ENCODE results near the gene PROM1.

The PROM1 gene

GRCh38 chr4:15938640-15939039 lies 145.2 kb downstream of the PROM1 start, which contains the start of gene FGFBP1:
Gene FGFBP1, minus strand, starts transcription at chr4:15938740. Its CDS starts 2,108 bp downstream, at chr4:15936632.
- Histone ChIP-seq H4K20me1 (ENCODE audit: insufficient read depth, low read length) (no peaks in the 10 kb centered on the region), H3K36me3 (ENCODE audit: insufficient read depth, low read length) (no peaks in the 10 kb centered on the region), H3K27ac (ENCODE audit: low read depth, low read length, poor library complexity, severe bottlenecking) (no peak within 1 kb of the TSS), H3K27me3 (ENCODE audit: insufficient read depth, low read length) (no peaks in the 10 kb centered on the region), H3K9me3 (ENCODE audit: low read length) (no peaks in the 10 kb centered on the region), H3K4me2 (ENCODE audit: low read length) (no peak within 1 kb of the TSS), H3K4me1 (ENCODE audit: insufficient read depth, low read length, severe bottlenecking) (no peaks in the 10 kb centered on the region), H3K4me3 (ENCODE audit: low read depth, low read length, poor library complexity, severe bottlenecking) (no peak within 1 kb of the TSS), H3K9ac (ENCODE audit: low read length) (no peak within 1 kb of the TSS), H2AFZ (ENCODE audit: low read length) (no peak within 1 kb of the TSS), H3K9me2 (ENCODE audit: low read depth, low read length) (no peaks in the 10 kb centered on the region), H3F3A (ENCODE audit: insufficient read depth, low read length) (no peaks in the 10 kb centered on the region), H3K79me2 (ENCODE audit: insufficient read depth, low read length) (no peaks in the 10 kb centered on the region)
- no peak for TF ChIP-seq EZH2 (IDR thresholded peaks at IDR 0.05; ENCODE audit: borderline replicate concordance, low read length)
- no peak for TF ChIP-seq CTCF (IDR thresholded peaks at IDR 0.05; ENCODE audit: low read length)

- H3K9me3 ChIP-seq (ENCODE audit: low read length): no peaks in the 10 kb centered on the region
- no peaks in the 10 kb centered on the region for H3K27me3 ChIP-seq (ENCODE audit: insufficient read depth, low read length)
- H3K4me3 ChIP-seq (ENCODE audit: low read depth, low read length, poor library complexity, severe bottlenecking): no peak overlapping the region
- no peaks in the 10 kb centered on the region for H3K79me2 ChIP-seq (ENCODE audit: insufficient read depth, low read length)
- no peaks in the 10 kb centered on the region for H3F3A ChIP-seq (ENCODE audit: insufficient read depth, low read length)
- H4K20me1 ChIP-seq (ENCODE audit: insufficient read depth, low read length): no peaks in the 10 kb centered on the region
- no peak overlapping the region for H2AFZ ChIP-seq (ENCODE audit: low read length)
- no peaks in the 10 kb centered on the region for H3K36me3 ChIP-seq (ENCODE audit: insufficient read depth, low read length)
- H3K9ac ChIP-seq (ENCODE audit: low read length): no peak overlapping the region
- no peak overlapping the region for H3K27ac ChIP-seq (ENCODE audit: low read depth, low read length, poor library complexity, severe bottlenecking)
- TF ChIP-seq CTCF (IDR thresholded peaks at IDR 0.05; ENCODE audit: low read length) (no peak), EZH2 (IDR thresholded peaks at IDR 0.05; ENCODE audit: borderline replicate concordance, low read length) (no peak)
- H3K4me1 ChIP-seq (ENCODE audit: insufficient read depth, low read length, severe bottlenecking): no peaks in the 10 kb centered on the region
- no peaks in the 10 kb centered on the region for H3K9me2 ChIP-seq (ENCODE audit: low read depth, low read length)
- no peak overlapping the region for H3K4me2 ChIP-seq (ENCODE audit: low read length)
These were observed 145.6 kb downstream of the PROM1 start for GRCh38 chr4:15938182-15938581.

- no peak overlapping the region for H3K27ac ChIP-seq (ENCODE audit: low read depth, low read length, poor library complexity, severe bottlenecking)
- no peaks in the 10 kb centered on the region for H3F3A ChIP-seq (ENCODE audit: insufficient read depth, low read length)
- no peaks in the 10 kb centered on the region for H3K36me3 ChIP-seq (ENCODE audit: insufficient read depth, low read length)
- no peaks in the 10 kb centered on the region for H3K27me3 ChIP-seq (ENCODE audit: insufficient read depth, low read length)
- H2AFZ ChIP-seq (ENCODE audit: low read length): no peak overlapping the region
- no peaks in the 10 kb centered on the region for H3K4me1 ChIP-seq (ENCODE audit: insufficient read depth, low read length, severe bottlenecking)
- H3K9me2 ChIP-seq (ENCODE audit: low read depth, low read length): no peaks in the 10 kb centered on the region
- H3K4me3 ChIP-seq (ENCODE audit: low read depth, low read length, poor library complexity, severe bottlenecking): no peak overlapping the region
- TF ChIP-seq EZH2 (IDR thresholded peaks at IDR 0.05; ENCODE audit: borderline replicate concordance, low read length): no peak
- no peak for TF ChIP-seq CTCF (IDR thresholded peaks at IDR 0.05; ENCODE audit: low read length)
- no peaks in the 10 kb centered on the region for H3K79me2 ChIP-seq (ENCODE audit: insufficient read depth, low read length)
- H3K9me3 ChIP-seq (ENCODE audit: low read length): no peaks in the 10 kb centered on the region
- no peak overlapping the region for H3K4me2 ChIP-seq (ENCODE audit: low read length)
- H4K20me1 ChIP-seq (ENCODE audit: insufficient read depth, low read length): no peaks in the 10 kb centered on the region
- no peak overlapping the region for H3K9ac ChIP-seq (ENCODE audit: low read length)
These were observed 147.3 kb downstream of the PROM1 start for GRCh38 chr4:15936495-15936894.

Measured in OCI-LY1 (cell line).